Subcutaneous abdominal adipose tissue (tissue), 5 donors: ENCODE results near the gene ZSCAN5B.
"Not testable (repeated sequence)": the region's sequence is repeated elsewhere in the genome, so short reads cannot be mapped to it uniquely, and the experiment has no call there.

Source experiments
- H3K27ac ChIP-seq: one replicate; pipeline ENCODE4 v1.7.0; 2013; ENCODE audit warnings: low read depth, mild to moderate bottlenecking, inconsistent platforms, low read length, moderate library complexity
- H3K27me3 ChIP-seq, 5 donors: one replicate each; pipeline ENCODE4 v1.7.0; 2013; ENCODE audit warnings: low read length in 5 of 5, inconsistent platforms in 1 of 5; ENCODE audit not compliant: control insufficient read depth in 5 of 5, insufficient read depth in 4 of 5
- H3K36me3 ChIP-seq, 5 donors: one replicate each; pipeline ENCODE4 v1.7.0; 2013; ENCODE audit warnings: low read length in 5 of 5; ENCODE audit not compliant: control insufficient read depth in 5 of 5, insufficient read depth in 5 of 5
- H3K4me1 ChIP-seq, 5 donors: one replicate each; pipeline ENCODE4 v1.7.0; 2013; ENCODE audit warnings: low read length in 5 of 5, mild to moderate bottlenecking in 3 of 5, moderate library complexity in 1 of 5; ENCODE audit not compliant: control insufficient read depth in 5 of 5, insufficient read depth in 5 of 5
- H3K4me3 ChIP-seq, 5 donors: one replicate each; pipeline ENCODE4 v1.7.0; 2013; ENCODE audit warnings: low read length in 5 of 5, low read depth in 1 of 5
- H3K9ac ChIP-seq, 5 donors: one replicate each; pipeline ENCODE4 v1.7.0; 2013; ENCODE audit warnings: low read length in 5 of 5, mild to moderate bottlenecking in 4 of 5, moderate library complexity in 3 of 5
- H3K9me3 ChIP-seq, 5 donors: one replicate each; pipeline ENCODE4 v1.7.0; 2013; ENCODE audit warnings: low read length in 5 of 5; ENCODE audit not compliant: control insufficient read depth in 5 of 5
- donor health status: healthy.
- donor health status: healthy.
- donor health status: healthy.
- donor health status: healthy.
- donor health status: healthy.

Gene ZSCAN5B

DNA sequence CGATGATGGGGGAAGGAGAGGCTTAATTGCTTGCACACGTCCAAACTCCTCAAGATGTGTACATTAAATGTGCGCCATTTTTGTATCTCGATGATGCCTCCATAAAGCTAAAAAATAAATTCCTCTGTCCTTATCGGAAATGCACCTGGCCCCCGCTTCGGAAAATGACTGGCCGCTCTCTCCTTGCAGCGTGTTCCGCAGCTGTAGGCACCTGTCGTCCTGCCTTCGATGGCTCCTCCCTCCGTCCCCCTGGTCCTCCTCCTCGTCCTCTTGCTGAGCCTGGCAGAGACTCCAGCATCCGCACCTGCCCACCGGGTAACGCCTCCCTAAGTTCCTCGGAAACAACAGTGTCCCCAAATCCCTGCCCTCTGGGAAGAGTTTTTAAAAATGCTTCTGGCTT, 20.7 kb downstream of the ZSCAN5B start:
- H3K9me3 ChIP-seq = no peaks in the 10 kb centered on the region
- peaks cover 0 to under 1% (median under 1%) of the 10 kb centered on the region in 5 donors for H3K4me1 ChIP-seq
- no peak overlapping the region for H3K27ac ChIP-seq
- H3K27me3 ChIP-seq = peaks cover 22 to 31% (median 24%) of the 10 kb centered on the region in 5 donors
- H3K4me3 ChIP-seq = no peak overlapping the region
- H3K36me3 ChIP-seq = no peaks in the 10 kb centered on the region
- no peak overlapping the region for H3K9ac ChIP-seq

- H3K27ac ChIP-seq, H3K4me3 ChIP-seq, H3K36me3 ChIP-seq, H3K9ac ChIP-seq, H3K9me3 ChIP-seq, H3K4me1 ChIP-seq: not testable (repeated sequence)
- peaks cover 22 to 31% (median 24%) of the 10 kb centered on the region in 5 donors for H3K27me3 ChIP-seq
Observed at GRCh38 chr19:56176310-56176709, 21.3 kb downstream of the ZSCAN5B start.

DNA sequence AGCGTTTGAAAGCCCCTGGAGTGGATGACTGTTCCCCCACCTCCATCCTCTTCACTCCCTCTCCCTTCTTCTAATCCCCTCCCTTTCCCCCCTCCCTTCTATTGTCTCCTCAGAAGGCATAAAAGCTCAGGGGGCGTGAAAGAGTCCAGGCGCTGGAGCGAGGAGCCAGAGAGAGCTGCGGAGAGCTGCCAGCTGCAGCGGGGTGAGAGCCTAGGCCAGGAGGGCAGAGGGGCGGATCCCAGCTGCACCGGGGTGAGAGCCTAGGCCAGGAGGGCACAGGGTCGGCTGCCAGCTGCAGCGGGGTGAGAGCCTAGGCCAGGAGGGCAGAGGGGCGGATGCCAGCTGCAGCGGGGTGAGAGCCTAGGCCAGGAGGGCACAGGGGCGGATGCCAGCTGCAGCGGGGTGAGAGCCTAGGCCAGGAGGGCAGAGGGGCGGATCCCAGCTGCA, 21.7 kb downstream of the ZSCAN5B start, which contains the start of gene GALP:
GALP (plus strand) TSS at position 148 of the 447 bp plus-strand sequence. CDS start 1,101 bp downstream, outside the sequence.
- not testable (repeated sequence) for H3K4me1 ChIP-seq, H3K9ac ChIP-seq, H3K27ac ChIP-seq, H3K4me3 ChIP-seq, H3K9me3 ChIP-seq, H3K36me3 ChIP-seq
- H3K27me3 ChIP-seq = peaks cover 22 to 31% (median 24%) of the 10 kb centered on the region in 5 donors

DNA sequence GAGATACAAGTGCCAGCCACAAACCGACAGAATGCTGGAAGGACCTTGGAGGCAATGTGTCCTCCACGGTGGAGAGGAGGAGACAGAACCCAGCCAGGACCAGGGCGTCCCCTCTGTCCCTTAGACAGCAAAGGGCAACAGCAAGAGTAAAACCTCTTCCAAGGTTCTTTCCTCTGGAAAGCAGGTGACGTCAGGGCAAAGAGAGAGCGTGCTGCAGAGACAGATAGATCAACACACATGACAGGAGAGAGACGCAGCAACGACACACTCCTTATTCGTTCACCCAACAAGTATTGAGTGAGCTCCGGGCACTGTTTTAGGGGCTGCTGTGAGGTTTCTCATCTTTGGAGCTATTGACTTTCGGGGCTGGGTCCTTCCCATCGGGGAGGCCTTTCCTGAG, 23.0 kb downstream of the ZSCAN5B start:
- peaks cover 3 to 10% (median 4%) of the 10 kb centered on the region in 5 donors for H3K4me1 ChIP-seq
- no peaks in the 10 kb centered on the region for H3K9me3 ChIP-seq
- no peak overlapping the region for H3K4me3 ChIP-seq
- H3K27me3 ChIP-seq = peaks cover 22 to 31% (median 24%) of the 10 kb centered on the region in 5 donors
- no peaks in the 10 kb centered on the region for H3K36me3 ChIP-seq
- no peak overlapping the region for H3K27ac ChIP-seq
- no peak overlapping the region for H3K9ac ChIP-seq

GRCh38 chr19:56174086-56174485, 23.5 kb downstream of the ZSCAN5B start:
- Histone ChIP-seq H3K4me3 (no peak overlapping the region), H3K9ac (no peak overlapping the region), H3K4me1 (peaks cover 3 to 10% (median 4%) of the 10 kb centered on the region in 5 donors), H3K9me3 (no peaks in the 10 kb centered on the region), H3K27ac (no peak overlapping the region), H3K36me3 (no peaks in the 10 kb centered on the region), H3K27me3 (peaks cover 22 to 31% (median 24%) of the 10 kb centered on the region in 5 donors)

DNA sequence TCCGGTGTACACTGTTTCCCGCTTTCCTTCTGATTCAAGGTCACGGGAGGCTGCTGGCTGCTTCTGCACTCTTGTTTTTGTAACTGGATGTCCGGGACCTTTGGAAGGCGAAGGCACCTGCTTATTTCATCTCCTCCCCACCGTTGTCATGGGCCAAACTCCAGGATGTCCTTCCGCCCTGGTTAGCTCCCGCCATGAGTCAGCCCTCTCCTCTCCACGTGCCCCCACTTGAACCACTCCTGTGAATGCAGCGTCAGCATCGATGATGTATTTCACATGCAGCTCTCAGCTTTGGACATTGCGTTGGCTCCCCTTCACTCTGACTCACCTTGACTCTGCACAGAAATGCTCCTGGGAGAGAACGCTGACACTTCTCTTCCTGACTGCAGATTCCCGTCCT, 27.3 kb downstream of the ZSCAN5B start:
- H3K36me3 ChIP-seq = no peaks in the 10 kb centered on the region
- no peak overlapping the region for H3K4me3 ChIP-seq
- no peak overlapping the region for H3K27ac ChIP-seq

GRCh38 chr19:56167064-56167578, 30.5 kb downstream of the ZSCAN5B start:
- no peaks in the 10 kb centered on the region for H3K36me3 ChIP-seq
- H3K27me3 ChIP-seq = no peaks in the 10 kb centered on the region
- H3K4me1 ChIP-seq = peaks cover 3 to 10% (median 4%) of the 10 kb centered on the region in 5 donors
- H3K27ac ChIP-seq = no peak overlapping the region
- no peaks in the 10 kb centered on the region for H3K9me3 ChIP-seq
- H3K9ac ChIP-seq = no peak overlapping the region
- no peak overlapping the region for H3K4me3 ChIP-seq

More for the DNA sequence above, 27.3 kb downstream of the ZSCAN5B start:
- Histone ChIP-seq H3K4me1 (peaks cover 3 to 10% (median 4%) of the 10 kb centered on the region in 5 donors), H3K9me3 (no peaks in the 10 kb centered on the region), H3K9ac (no peak overlapping the region), H3K27me3 (peaks cover 10 to 16% (median 11%) of the 10 kb centered on the region in 5 donors)

DNA sequence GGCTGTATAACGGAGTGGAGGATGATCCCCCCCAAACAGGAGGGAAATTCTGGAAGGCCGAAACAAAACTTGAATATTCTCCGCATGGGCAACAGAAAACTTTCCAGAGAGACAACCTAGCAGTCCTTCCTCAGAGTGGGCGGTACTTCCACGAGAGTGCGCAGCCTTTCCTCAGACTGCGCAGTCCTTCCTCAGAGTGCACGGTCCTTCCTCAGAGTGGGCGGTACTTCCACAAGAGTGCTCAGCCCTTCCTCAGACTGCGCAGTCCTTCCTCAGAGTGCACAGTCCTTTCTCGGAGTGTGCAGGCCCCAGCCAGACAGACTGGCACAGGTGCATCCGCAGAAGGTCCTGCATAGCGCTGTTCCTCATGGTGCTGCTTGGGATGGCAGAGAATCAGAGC, 34.5 kb downstream of the ZSCAN5B start:
- Histone ChIP-seq H3K27me3 (no peaks in the 10 kb centered on the region), H3K9me3 (no peaks in the 10 kb centered on the region), H3K36me3 (peaks cover 0 to 30% (median 28%) of the 10 kb centered on the region in 5 donors), H3K4me1 (no peaks in the 10 kb centered on the region), H3K4me3 (no peak overlapping the region), H3K9ac (no peak overlapping the region), H3K27ac (no peak overlapping the region)

DNA sequence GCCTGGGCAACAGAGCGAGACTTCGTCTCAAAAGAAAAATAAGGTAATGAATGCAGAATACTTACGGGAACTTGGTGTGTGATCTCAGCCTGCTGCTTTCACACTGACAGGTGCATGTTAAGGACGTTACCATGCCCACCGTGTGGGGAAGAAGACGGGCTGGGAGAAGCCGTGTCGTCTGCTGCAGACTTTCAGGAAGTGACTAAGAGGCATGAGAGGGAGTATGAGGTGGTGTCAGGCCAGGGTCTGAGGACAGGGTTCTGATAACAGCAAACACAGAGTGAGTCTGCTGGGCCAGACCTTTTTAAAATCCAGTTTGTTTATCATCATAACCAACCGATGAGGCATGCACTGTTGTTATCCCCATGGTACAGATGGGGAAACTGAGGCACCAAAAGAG, 35.3 kb downstream of the ZSCAN5B start:
- H3K27me3 ChIP-seq = no peaks in the 10 kb centered on the region
- H3K9me3 ChIP-seq = no peaks in the 10 kb centered on the region
- H3K36me3 ChIP-seq = peaks cover 0 to 30% (median 28%) of the 10 kb centered on the region in 5 donors
- H3K4me3 ChIP-seq = no peak overlapping the region
- no peak overlapping the region for H3K9ac ChIP-seq
- H3K27ac ChIP-seq = no peak overlapping the region
- H3K4me1 ChIP-seq = peaks cover 0 to 3% (median 0%) of the 10 kb centered on the region in 5 donors

DNA sequence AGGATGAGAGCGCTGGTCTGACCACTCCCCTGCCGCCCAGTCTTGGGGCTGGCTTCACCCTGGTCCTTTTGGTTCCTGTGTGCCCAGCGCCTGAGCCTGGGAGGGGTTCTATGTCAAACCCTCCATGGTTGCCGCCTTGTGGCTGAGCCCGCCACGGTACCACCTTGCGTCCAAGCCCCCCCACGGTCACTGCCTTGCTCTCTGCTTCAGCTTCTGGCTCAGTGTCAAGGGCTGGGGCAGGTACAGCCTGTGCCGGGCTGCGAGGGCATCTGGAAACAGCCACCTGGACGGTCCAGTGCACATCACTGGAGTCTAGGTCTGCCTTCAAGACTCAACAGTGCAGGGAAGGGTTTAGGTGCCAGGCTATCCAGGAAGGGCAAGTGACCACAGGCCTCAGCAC, 36.0 kb downstream of the ZSCAN5B start:
- Histone ChIP-seq H3K4me3 (no peak overlapping the region), H3K9ac (no peak overlapping the region), H3K27ac (no peak overlapping the region), H3K4me1 (peaks cover 0 to 10% (median under 1%) of the 10 kb centered on the region in 5 donors), H3K27me3 (no peaks in the 10 kb centered on the region), H3K36me3 (peaks cover 0 to 36% (median 29%) of the 10 kb centered on the region in 5 donors), H3K9me3 (no peaks in the 10 kb centered on the region)
